A549 (cell line): ENCODE data around the gene DYDC1. TPM values are rescaled to one million over a fixed set of nuclear protein-coding genes. Genes with fewer than 3 reads are reported as not detected.
A peak's percentile ranks its signal among the peaks of the same experiment; 100 is the strongest.
"Not testable (repeated sequence)": the region's sequence is repeated elsewhere in the genome, so short reads cannot be mapped to it uniquely, and the experiment has no call there.

Source experiments
- ATAC-seq, 2 experiments: fragments of 200-7000 bp in 1 of 2; fragments of >200 bp in 1 of 2; cut with Nextera tagmentation in 1 of 2; cut with Tn5 transposase in 1 of 2; 3 replicates each; pipeline versions ENCODE4 v1.8.0 to v1.9.1; 2018 to 2020; ENCODE audit warnings: mild to moderate bottlenecking in 1 of 2, moderate library complexity in 1 of 2
- CTCF ChIA-PET: fragments of 300-600 bp; sonication (Branson Sonifier 250); formaldehyde crosslinking; extraction: SDS; loops from one replicate; lab custom pipeline; 2021; ENCODE audit warnings: antibody characterized with exemption, inconsistent platforms; lab: Yijun Ruan, JAX
- POLR2A ChIA-PET: fragments of 350-600 bp; formaldehyde crosslinking; extraction: SDS; loops from one replicate; lab custom pipeline; 2021; ENCODE audit warnings: antibody characterized with exemption, inconsistent platforms; lab: Yijun Ruan, JAX
- DNase-seq, 2 experiments: peaks; one replicate each; pipeline versions ENCODE4 v3.0.0 to v3.0.0-alpha.2; 2011 to 2016; ENCODE audit warnings: low read depth in 1 of 2, low spot score in 1 of 2
- FAIRE-seq: peaks from 2 replicates; lab custom pipeline; 2011; peaks lifted over from hg19 to GRCh38; lab: Jason Lieb, UNC
- H3K27ac ChIP-seq, 2 experiments: fragments of >200 bp; sonication (Bioruptor Twin); formaldehyde crosslinking; 3 replicates each; pipeline ENCODE4 v1.5.1; 2016 to 2017
- H3K4me1 ChIP-seq: fragments of >200 bp; sonication (Bioruptor Twin); formaldehyde crosslinking; 3 replicates; pipeline ENCODE4 v1.6.1; 2016
- H3K4me2 ChIP-seq: fragments of >200 bp; sonication (Bioruptor Twin); formaldehyde crosslinking; 3 replicates; pipeline ENCODE4 v1.6.1; 2016
- H3K4me3 ChIP-seq: fragments of >200 bp; sonication (Bioruptor Twin); formaldehyde crosslinking; 3 replicates; pipeline ENCODE4 v1.5.1; 2016
- H3K9me3 ChIP-seq: fragments of >200 bp; sonication (Bioruptor Twin); formaldehyde crosslinking; 3 replicates; pipeline ENCODE4 v1.6.1; 2016
- CEBPB ChIP-seq, 2 experiments: fragments of >200 bp in 1 of 2; sonication (Bioruptor Twin) in 1 of 2; formaldehyde crosslinking in 1 of 2; IDR thresholded peaks; 2 replicates each; pipeline ENCODE4 v1.6.1; 2012 to 2016
- CHD2 ChIP-seq: fragments of 150-350 bp; IDR thresholded peaks from 2 replicates; pipeline ENCODE4 v1.6.1; 2014; ENCODE audit warnings: low read length; ENCODE audit not compliant: partially characterized antibody
- CHD4 ChIP-seq: fragments of 200-600 bp; sonication (generic); IDR thresholded peaks from 2 replicates; pipeline ENCODE4 v1.6.1; 2016; ENCODE audit warnings: antibody characterized with exemption, mild to moderate bottlenecking, borderline replicate concordance
- ESRRA ChIP-seq: fragments of 150-350 bp; IDR thresholded peaks from 2 replicates; pipeline ENCODE4 v1.6.1; 2014; ENCODE audit warnings: mild to moderate bottlenecking, low read length, borderline replicate concordance
- FOSB ChIP-seq: fragments of 250-450 bp; sonication (Bioruptor Pico); IDR thresholded peaks from 2 replicates; pipeline ENCODE4 v1.5.0; 2020; ENCODE audit warnings: mild to moderate bottlenecking, moderate library complexity
- HDAC2 ChIP-seq: fragments of 200-600 bp; sonication (generic); IDR thresholded peaks from 2 replicates; pipeline ENCODE4 v1.6.1; 2016
- HEYL ChIP-seq: fragments of 250-450 bp; sonication (Bioruptor Pico); IDR thresholded peaks from 2 replicates; pipeline ENCODE4 v1.8.0; 2021; ENCODE audit warnings: mild to moderate bottlenecking, moderate library complexity
- HMGXB4 ChIP-seq: fragments of 250-450 bp; sonication (Bioruptor Pico); IDR thresholded peaks from 2 replicates; pipeline ENCODE4 v1.5.0; 2021; ENCODE audit warnings: mild to moderate bottlenecking, moderate library complexity, borderline replicate concordance
- MAFK ChIP-seq: fragments of 450-650 bp; IDR thresholded peaks from 2 replicates; pipeline ENCODE4 v1.6.1; 2014; ENCODE audit not compliant: partially characterized antibody
- MAX ChIP-seq: IDR thresholded peaks from 2 replicates; pipeline ENCODE4 v1.6.1; 2012
- PHF8 ChIP-seq: fragments of 200-600 bp; sonication (generic); IDR thresholded peaks from 2 replicates; pipeline ENCODE4 v1.6.1; 2016; ENCODE audit warnings: low read depth, mild to moderate bottlenecking, antibody characterized with exemption, moderate library complexity, borderline replicate concordance
- RARB ChIP-seq: fragments of 250-450 bp; sonication (Bioruptor Pico); IDR thresholded peaks from 2 replicates; pipeline ENCODE4 v1.8.0; 2021; ENCODE audit warnings: mild to moderate bottlenecking, moderate library complexity
- RCOR1 ChIP-seq: fragments of 150-350 bp; IDR thresholded peaks from 2 replicates; pipeline ENCODE4 v1.6.1; 2014; ENCODE audit warnings: antibody characterized with exemption, low read length, low read depth
- REST ChIP-seq: fragments of 200-600 bp; sonication (generic); IDR thresholded peaks from 2 replicates; pipeline ENCODE4 v1.6.1; 2016; ENCODE audit warnings: antibody characterized with exemption, mild to moderate bottlenecking, moderate library complexity
- RNF2 ChIP-seq: fragments of 200-600 bp; sonication (generic); IDR thresholded peaks from 2 replicates; pipeline ENCODE4 v1.6.1; 2016; ENCODE audit warnings: low read depth, mild to moderate bottlenecking, antibody characterized with exemption, moderate library complexity, borderline replicate concordance
- ZC3H11A ChIP-seq: fragments of 450-650 bp; IDR thresholded peaks from 2 replicates; pipeline ENCODE4 v1.6.1; 2014; ENCODE audit warnings: antibody characterized with exemption, mild to moderate bottlenecking
- ZSCAN20 ChIP-seq: fragments of 250-450 bp; sonication (Bioruptor Pico); IDR thresholded peaks from 2 replicates; pipeline ENCODE4 v1.8.0; 2022; ENCODE audit warnings: mild to moderate bottlenecking, moderate library complexity
- WGBS: methylation state at CpG from one replicate; pipeline ENCODE4 v1.1.6; 2017; ENCODE audit errors: missing lambda C conversion rate; 5-methylcytosine and 5-hydroxymethylcytosine counted together
- polyA plus RNA-seq, 4 experiments: library from polyadenylated mRNA; depleted of rRNA in 3 of 4; stranded (reverse); fragments of >200 nt; fragmentation: RNase III in 1 of 4; extraction: RNeasy Plus Mini Kit Qiagen cat#74134 plus additional on column Dnase treatment in 1 of 4; gene quantifications; 2 replicates in 3 of 4; 3 replicates in 1 of 4; pipeline ENCODE4 v1.2.3, GENCODE V29; 2011 to 2017
- TF ChIP-seq, protein P1 (sequence below): fragments of >200 bp; sonication (Bioruptor Twin); formaldehyde crosslinking; IDR thresholded peaks from 2 replicates; pipeline ENCODE4 v1.6.1; 2016

The DYDC1 gene
- polyA plus RNA-seq, 2 of the 4 experiments (the other 2 are of a cell fraction): not detected

DNA sequence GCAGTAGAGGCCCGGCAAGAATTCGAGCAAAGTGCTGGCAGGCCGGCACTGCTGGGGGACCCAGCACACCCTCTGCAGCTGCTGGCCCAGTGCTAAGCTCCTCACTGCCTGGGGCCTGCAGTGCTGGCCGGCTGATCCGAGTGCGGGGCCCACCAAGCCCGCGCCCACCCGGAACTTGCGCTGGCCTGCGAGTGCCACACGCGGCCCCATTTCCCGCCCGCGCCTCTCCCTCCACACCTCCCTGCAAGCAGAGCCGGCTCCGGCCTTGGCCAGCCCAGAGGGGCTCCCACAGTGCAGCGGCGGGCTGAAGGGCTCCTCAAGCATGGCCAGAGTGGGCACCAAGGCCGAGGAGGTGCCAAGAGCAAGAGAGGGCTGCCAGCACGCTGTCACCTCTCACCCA is 3.1 kb upstream of the DYDC1 start:
- no peak for TF ChIP-seq RNF2
- TF ChIP-seq, protein P1, sequence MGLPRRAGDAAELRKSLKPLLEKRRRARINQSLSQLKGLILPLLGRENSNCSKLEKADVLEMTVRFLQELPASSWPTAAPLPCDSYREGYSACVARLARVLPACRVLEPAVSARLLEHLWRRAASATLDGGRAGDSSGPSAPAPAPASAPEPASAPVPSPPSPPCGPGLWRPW: no peak
- no peak for TF ChIP-seq FOSB
- TF ChIP-seq CEBPB (IDR thresholded peaks at IDR 0.05): no peak
- TF ChIP-seq RARB (CRISPR knock-in tag): no peak
- TF ChIP-seq RCOR1: no peak
- TF ChIP-seq MAX: no peak
- TF ChIP-seq ZC3H11A: no peak
- no peak for TF ChIP-seq MAFK
- H3K4me3 ChIP-seq: no peak overlapping the region
- H3K4me2 ChIP-seq: no peak overlapping the region
- DNase-seq: no peak
- ATAC-seq: no peak
- ChIA-PET CTCF (interaction anchor here (1.4 kb wide), 1 partner anchor 20 kb away, joined by 4 read pairs; no protein-coding TSS in a partner anchor), POLR2A (no interaction called here)
- FAIRE-seq: no peak
- H3K4me1 ChIP-seq: no peaks in the 10 kb centered on the region
- H3K27ac ChIP-seq: no peak overlapping the region
- WGBS: 70% methylated on average over 14 of the region's 22 CpGs
- no peaks in the 10 kb centered on the region for H3K9me3 ChIP-seq

DNA sequence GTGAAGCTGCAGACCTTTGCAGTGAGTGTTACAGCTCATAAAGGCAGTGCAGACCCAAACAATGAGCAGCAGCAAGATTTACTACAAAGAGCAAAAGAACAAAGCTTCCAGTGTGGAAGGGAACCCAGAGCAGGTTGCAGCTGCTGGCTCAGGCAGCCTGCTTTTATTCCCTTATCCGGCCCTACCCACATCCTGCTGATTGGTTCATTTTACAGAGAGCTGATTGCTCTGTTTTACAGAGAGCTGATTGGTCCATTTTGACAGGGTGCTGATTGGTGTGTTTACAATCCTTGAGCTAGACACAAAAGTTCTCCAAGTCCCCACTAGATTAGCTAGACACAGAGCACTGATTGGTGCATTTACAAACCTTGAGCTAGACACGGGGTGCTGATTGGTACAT is 2.4 kb upstream of the DYDC1 start:
- ATAC-seq, FAIRE-seq, H3K9me3 ChIP-seq, CTCF ChIA-PET, H3K4me1 ChIP-seq, DNase-seq, POLR2A ChIA-PET, H3K4me2 ChIP-seq, H3K4me3 ChIP-seq, H3K27ac ChIP-seq: not testable (repeated sequence)
- 36% methylated on average over 2 of the region's 2 CpGs for WGBS

GRCh38 chr10:80357851-80358125 is 1.2 kb upstream of the DYDC1 start:
- no peak overlapping the region for H3K4me3 ChIP-seq
- H3K4me1 ChIP-seq: no peaks in the 10 kb centered on the region
- ChIA-PET POLR2A (no interaction called here), CTCF (no interaction called here)
- ATAC-seq: no peak
- H3K9me3 ChIP-seq: no peaks in the 10 kb centered on the region
- no peak for DNase-seq
- 90% methylated on average over 5 of the region's 5 CpGs for WGBS
- no peak overlapping the region for H3K27ac ChIP-seq
- TF ChIP-seq MAX (no peak), CHD4 (no peak), ESRRA (no peak), HDAC2 (no peak), REST (no peak), ZSCAN20 (CRISPR knock-in tag) (no peak)
- TF ChIP-seq, all 56 proteins: peak for 0
- no peak overlapping the region for H3K4me2 ChIP-seq
- no peak for FAIRE-seq

DNA sequence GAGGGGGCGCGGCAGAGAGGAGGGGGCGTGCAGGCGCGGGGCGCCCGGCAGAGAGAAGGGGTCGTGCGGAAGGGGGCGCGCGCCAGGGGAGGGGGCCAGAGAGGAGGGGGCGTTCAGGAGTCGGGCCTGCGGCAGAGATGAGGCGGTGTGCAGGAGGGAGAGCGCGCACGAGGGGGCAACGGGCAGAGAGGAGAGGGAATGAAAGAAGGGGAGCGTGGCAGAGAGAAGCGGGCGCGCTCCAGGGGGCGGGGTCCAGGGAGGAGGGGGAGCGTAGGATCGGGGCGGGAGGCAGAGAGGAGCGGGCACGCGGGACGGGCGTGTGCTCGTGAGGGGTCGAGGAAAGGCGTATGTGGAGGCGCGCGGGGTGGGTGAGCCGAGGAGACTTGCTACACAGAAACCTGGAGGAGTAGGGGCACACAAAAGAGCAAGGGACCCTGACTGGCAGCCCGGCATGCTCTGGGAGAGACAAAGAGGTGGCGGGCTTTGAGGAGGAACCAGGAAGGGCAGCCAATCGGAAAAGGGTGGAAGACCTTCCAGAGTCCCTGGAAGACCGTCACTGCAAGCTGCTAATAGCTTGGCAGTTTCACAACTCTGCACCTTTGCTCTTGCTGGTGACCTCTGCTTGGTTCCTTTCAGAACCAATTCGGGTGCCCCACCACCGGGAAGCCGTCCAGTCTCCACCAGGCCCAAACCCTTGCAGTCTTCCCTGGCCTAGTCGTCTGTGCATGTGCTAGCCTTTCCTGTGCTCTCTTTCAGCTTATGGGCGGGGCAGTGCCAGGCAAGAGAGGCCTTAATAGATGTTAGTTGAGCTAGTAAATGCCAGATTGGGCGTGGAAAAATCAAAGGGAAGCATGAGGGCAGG is 665 bp upstream of the DYDC1 start:
- peak; percentile 31 to 45; a peak in 2 of 6 replicates for ATAC-seq
- 44% methylated on average over 32 of the region's 50 CpGs for WGBS
- H3K9me3 ChIP-seq: no peaks in the 10 kb centered on the region
- H3K4me2 ChIP-seq: peak overlapping the region; percentile 71
- peak overlapping the region; percentile 37 for H3K4me3 ChIP-seq
- DNase-seq: peak in 1 of 2 experiments; percentile 11
- ChIA-PET CTCF (interaction anchor here (1.0 kb wide), 1 partner anchor 18 kb away, joined by 3 read pairs; no protein-coding TSS in a partner anchor), POLR2A (no interaction called here)
- no peak for FAIRE-seq
- H3K4me1 ChIP-seq: no peaks in the 10 kb centered on the region
- H3K27ac ChIP-seq: peak overlapping the region in 1 of 2 experiments; percentile 36; a peak in 2 of 6 replicates
- TF ChIP-seq REST: no peak
- TF ChIP-seq RNF2: no peak
- TF ChIP-seq HEYL (CRISPR knock-in tag): no peak
- TF ChIP-seq PHF8: no peak
- TF ChIP-seq CHD2: no peak
- TF ChIP-seq ESRRA: no peak
- TF ChIP-seq HMGXB4: no peak
- TF ChIP-seq FOSB: no peak
